ENCODE measurements around the gene ABCD1. TPM values are rescaled to one million over a fixed set of nuclear protein-coding genes. Genes with fewer than 3 reads are reported as not detected.

The ABCD1 gene
- total RNA-seq, 1 experiment from 2014 or later: 9.1 TPM

DNA sequence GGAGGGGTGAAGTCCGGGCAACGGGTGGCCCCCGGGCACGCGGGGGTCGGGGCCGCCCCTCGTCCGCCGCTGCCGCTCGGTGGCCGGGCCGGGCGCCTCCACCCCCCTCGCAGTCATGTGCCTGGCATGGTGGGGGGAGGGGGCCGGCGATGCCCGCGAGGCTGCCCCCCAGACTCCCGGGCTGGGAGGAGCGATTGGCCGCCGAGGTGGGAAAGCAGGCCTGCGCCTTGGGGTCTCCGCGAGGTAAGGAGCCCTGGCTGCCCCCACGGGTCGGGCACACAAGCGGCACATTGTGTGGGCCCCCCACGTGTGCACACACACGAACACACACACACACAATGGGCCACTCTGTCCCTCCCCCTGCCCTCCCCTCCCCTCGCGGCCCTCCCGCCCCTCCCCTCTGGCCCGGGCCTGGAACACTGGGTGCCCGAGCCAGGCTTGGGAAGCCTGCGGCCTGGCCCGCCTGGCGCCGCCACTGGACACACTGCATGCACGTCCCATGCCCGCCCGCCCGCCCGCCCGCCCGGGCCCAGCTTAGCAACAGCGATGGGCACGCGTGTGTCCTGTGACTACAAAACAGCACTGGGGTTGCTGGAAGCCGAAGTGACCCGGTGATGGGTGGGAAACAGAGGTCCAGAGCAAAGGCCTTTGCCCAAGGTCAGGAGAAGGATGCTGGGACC, 35.6 kb upstream of the ABCD1 start:
- Mint-ChIP-seq H3K4me3 (peak overlapping the region; percentile 60), H3K9me3 (no peaks in the 10 kb centered on the region), H3K27ac (no peak overlapping the region), H3K4me1 (peaks cover 12% of the 10 kb centered on the region), H3K27me3 (ENCODE audit: low read depth) (no peaks in the 10 kb centered on the region), H3K36me3 (0 out of 2 replicates have a peak, but pooled peaks cover under 1% of the 10 kb centered on the region)
- POLR2A ChIA-PET: no interaction called here
- TF ChIP-seq, protein P1, sequence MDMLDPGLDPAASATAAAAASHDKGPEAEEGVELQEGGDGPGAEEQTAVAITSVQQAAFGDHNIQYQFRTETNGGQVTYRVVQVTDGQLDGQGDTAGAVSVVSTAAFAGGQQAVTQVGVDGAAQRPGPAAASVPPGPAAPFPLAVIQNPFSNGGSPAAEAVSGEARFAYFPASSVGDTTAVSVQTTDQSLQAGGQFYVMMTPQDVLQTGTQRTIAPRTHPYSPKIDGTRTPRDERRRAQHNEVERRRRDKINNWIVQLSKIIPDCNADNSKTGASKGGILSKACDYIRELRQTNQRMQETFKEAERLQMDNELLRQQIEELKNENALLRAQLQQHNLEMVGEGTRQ (CRISPR knock-in tag; IDR thresholded peaks at IDR 0.05): peak; percentile 35; the same call in 1 of the 2 replicates
- no peak for TF ChIP-seq RORB (CRISPR knock-in tag; IDR thresholded peaks at IDR 0.05)
- no peak for DNase-seq (ENCODE audit: low spot score)
- ATAC-seq: no peak
- CTCF ChIA-PET: interaction anchor here (0.6 to 0.8 kb wide), 2 partner anchors 20 to 39 kb away, joined by 3 read pairs; no protein-coding TSS in a partner anchor

DNA sequence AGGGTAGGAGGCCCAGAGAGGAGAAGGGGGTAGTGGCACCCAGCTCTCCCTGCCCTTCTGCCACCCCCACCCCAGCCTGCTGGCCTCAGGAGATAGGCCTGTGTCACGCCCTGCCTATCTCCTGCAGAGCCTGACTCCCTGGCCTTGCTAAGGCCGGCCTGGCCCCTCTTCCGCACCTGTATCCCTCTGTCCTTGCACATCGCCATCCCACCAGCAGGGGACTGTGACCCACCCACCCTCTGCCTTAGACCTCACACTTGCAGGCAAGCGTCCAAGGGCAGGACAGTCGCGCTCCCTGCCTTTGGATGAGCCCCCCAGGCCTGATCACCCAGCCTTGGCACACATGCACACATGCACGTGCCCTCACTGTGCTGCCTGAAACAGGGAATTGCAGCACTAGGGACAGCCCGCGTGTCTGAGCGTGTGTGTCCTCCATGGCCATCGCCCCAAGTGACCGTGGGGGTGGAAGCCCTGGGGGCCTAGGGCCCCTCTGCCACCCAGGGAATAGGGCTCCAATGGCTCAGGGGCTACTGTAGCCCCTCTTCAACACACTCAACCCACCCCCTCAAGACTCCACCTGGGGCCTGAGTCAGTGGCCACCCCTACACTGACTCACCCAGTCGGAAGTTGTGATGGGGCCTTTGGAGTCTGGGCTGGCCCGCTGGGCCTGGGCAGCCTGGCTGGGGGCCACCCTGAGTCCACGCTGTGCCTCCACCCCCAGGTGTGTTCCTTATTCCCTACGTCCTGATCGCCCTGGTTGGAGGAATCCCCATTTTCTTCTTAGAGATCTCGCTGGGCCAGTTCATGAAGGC, 34.8 kb upstream of the ABCD1 start:
- POLR2A ChIA-PET: no interaction called here
- TF ChIP-seq, protein P2, sequence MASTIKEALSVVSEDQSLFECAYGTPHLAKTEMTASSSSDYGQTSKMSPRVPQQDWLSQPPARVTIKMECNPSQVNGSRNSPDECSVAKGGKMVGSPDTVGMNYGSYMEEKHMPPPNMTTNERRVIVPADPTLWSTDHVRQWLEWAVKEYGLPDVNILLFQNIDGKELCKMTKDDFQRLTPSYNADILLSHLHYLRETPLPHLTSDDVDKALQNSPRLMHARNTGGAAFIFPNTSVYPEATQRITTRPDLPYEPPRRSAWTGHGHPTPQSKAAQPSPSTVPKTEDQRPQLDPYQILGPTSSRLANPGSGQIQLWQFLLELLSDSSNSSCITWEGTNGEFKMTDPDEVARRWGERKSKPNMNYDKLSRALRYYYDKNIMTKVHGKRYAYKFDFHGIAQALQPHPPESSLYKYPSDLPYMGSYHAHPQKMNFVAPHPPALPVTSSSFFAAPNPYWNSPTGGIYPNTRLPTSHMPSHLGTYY (CRISPR knock-in tag; IDR thresholded peaks at IDR 0.05): no peak
- TF ChIP-seq, protein P3, sequence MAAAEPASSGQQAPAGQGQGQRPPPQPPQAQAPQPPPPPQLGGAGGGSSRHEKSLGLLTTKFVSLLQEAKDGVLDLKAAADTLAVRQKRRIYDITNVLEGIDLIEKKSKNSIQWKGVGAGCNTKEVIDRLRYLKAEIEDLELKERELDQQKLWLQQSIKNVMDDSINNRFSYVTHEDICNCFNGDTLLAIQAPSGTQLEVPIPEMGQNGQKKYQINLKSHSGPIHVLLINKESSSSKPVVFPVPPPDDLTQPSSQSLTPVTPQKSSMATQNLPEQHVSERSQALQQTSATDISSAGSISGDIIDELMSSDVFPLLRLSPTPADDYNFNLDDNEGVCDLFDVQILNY (CRISPR knock-in tag; IDR thresholded peaks at IDR 0.05): no peak
- TF ChIP-seq ZNF232 (CRISPR knock-in tag; IDR thresholded peaks at IDR 0.05) (no peak), JUN (CRISPR knock-in tag; IDR thresholded peaks at IDR 0.05) (no peak), NFE2L1 (CRISPR knock-in tag; IDR thresholded peaks at IDR 0.05) (no peak), TP53 (CRISPR knock-in tag; IDR thresholded peaks at IDR 0.05) (no peak), CREM (CRISPR knock-in tag; IDR thresholded peaks at IDR 0.05) (no peak), RELA (CRISPR knock-in tag; IDR thresholded peaks at IDR 0.05; ENCODE audit: borderline replicate concordance) (no peak), SMAD4 (CRISPR knock-in tag; IDR thresholded peaks at IDR 0.05) (no peak), ZNF671 (CRISPR knock-in tag; IDR thresholded peaks at IDR 0.05) (no peak), ZNF317 (CRISPR knock-in tag; IDR thresholded peaks at IDR 0.05; ENCODE audit: borderline replicate concordance, low read depth) (no peak)
- TF ChIP-seq, protein P4, sequence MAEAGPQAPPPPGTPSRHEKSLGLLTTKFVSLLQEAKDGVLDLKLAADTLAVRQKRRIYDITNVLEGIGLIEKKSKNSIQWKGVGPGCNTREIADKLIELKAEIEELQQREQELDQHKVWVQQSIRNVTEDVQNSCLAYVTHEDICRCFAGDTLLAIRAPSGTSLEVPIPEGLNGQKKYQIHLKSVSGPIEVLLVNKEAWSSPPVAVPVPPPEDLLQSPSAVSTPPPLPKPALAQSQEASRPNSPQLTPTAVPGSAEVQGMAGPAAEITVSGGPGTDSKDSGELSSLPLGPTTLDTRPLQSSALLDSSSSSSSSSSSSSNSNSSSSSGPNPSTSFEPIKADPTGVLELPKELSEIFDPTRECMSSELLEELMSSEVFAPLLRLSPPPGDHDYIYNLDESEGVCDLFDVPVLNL (CRISPR knock-in tag; IDR thresholded peaks at IDR 0.05; ENCODE audit: borderline replicate concordance, low read depth): no peak
- Mint-ChIP-seq H3K27ac (no peak overlapping the region), H3K27me3 (ENCODE audit: low read depth) (no peaks in the 10 kb centered on the region), H3K4me1 (peaks cover 12% of the 10 kb centered on the region), H3K9me3 (no peaks in the 10 kb centered on the region), H3K4me3 (peak overlapping the region; percentile 60), H3K36me3 (0 out of 2 replicates have a peak, but pooled peaks cover 3% of the 10 kb centered on the region)
- CTCF ChIA-PET: interaction anchor here (0.6 to 0.8 kb wide), 3 partner anchors 10 to 38 kb away, joined by 3 to 4 read pairs (median 3); no protein-coding TSS in a partner anchor
- peak; percentile 42 for DNase-seq (ENCODE audit: low spot score)
- peak; percentile 40 for ATAC-seq

DNA sequence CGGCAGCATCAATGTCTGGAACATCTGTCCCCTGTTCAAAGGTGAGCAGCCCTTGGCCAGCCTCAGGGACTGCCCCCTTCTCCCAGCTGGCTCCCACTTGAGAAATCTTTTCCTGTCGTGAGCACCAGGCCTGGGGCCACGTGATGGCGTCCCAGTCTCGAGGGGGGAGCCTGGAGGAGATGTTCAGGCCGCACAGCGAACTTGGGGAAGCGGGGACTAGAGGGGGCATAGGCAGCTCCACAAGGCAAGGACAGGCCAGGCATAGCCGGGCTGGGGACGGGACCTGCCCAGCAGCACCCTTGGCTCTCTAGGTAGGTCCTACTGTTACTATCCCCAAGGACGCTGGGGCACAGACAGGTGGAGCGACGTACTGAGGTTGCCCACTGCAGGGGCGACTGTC, 34.2 kb upstream of the ABCD1 start:
- DNase-seq (ENCODE audit: low spot score): no peak
- no peaks in the 10 kb centered on the region for H3K27me3 Mint-ChIP-seq (ENCODE audit: low read depth)
- ChIA-PET CTCF (interaction anchor here (0.6 kb wide), 1 partner anchor 9 kb away, joined by 4 read pairs; no protein-coding TSS in a partner anchor), POLR2A (no interaction called here)
- H3K4me1 Mint-ChIP-seq: peaks cover 10% of the 10 kb centered on the region
- H3K4me3 Mint-ChIP-seq: peak overlapping the region; percentile 29; the same call in 1 of the 2 replicates
- H3K36me3 Mint-ChIP-seq: 0 out of 2 replicates have a peak, but pooled peaks cover 3% of the 10 kb centered on the region
- no peak overlapping the region for H3K27ac Mint-ChIP-seq
- ATAC-seq: no peak
- no peaks in the 10 kb centered on the region for H3K9me3 Mint-ChIP-seq
- TF ChIP-seq, protein P5, sequence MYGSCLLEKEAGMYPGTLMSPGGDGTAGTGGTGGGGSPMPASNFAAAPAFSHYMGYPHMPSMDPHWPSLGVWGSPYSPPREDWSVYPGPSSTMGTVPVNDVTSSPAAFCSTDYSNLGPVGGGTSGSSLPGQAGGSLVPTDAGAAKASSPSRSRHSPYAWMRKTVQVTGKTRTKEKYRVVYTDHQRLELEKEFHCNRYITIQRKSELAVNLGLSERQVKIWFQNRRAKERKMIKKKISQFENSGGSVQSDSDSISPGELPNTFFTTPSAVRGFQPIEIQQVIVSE (CRISPR knock-in tag; IDR thresholded peaks at IDR 0.05; ENCODE audit: borderline replicate concordance): no peak
- TF ChIP-seq, protein P6, sequence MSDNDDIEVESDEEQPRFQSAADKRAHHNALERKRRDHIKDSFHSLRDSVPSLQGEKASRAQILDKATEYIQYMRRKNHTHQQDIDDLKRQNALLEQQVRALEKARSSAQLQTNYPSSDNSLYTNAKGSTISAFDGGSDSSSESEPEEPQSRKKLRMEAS (CRISPR knock-in tag; IDR thresholded peaks at IDR 0.05): no peak
- TF ChIP-seq CREM (CRISPR knock-in tag; IDR thresholded peaks at IDR 0.05): no peak
- TF ChIP-seq, protein P4 (CRISPR knock-in tag; IDR thresholded peaks at IDR 0.05; ENCODE audit: borderline replicate concordance, low read depth): no peak
- no peak for TF ChIP-seq NFATC4 (CRISPR knock-in tag; IDR thresholded peaks at IDR 0.05)
- TF ChIP-seq, protein P2 (CRISPR knock-in tag; IDR thresholded peaks at IDR 0.05): no peak
- no peak for TF ChIP-seq TCF7 (CRISPR knock-in tag; IDR thresholded peaks at IDR 0.05; ENCODE audit: low read depth)
- TF ChIP-seq MYBL2 (CRISPR knock-in tag; IDR thresholded peaks at IDR 0.05): no peak
- no peak for TF ChIP-seq SMAD4 (CRISPR knock-in tag; IDR thresholded peaks at IDR 0.05)
- no peak for TF ChIP-seq IRF2 (CRISPR knock-in tag; IDR thresholded peaks at IDR 0.05; ENCODE audit: borderline replicate concordance, low read depth)
